Naive B cell (primary cell): ENCODE measurements around the gene DPEP3. TPM values are rescaled to one million over a fixed set of nuclear protein-coding genes. Genes with fewer than 3 reads are reported as not detected.
"Not testable (repeated sequence)": the region's sequence is repeated elsewhere in the genome, so short reads cannot be mapped to it uniquely, and the experiment has no call there.

Experiments used
- ATAC-seq, 2 donors: fragments of 150-1000 bp; cut with Tn5 transposase; 2 replicates each; pipeline ENCODE4 v1.10.0; 2021; ENCODE audit warnings: low read depth in 2 of 2, mild to moderate bottlenecking in 2 of 2, moderate library complexity in 2 of 2
- DNase-seq: peaks from one replicate; pipeline ENCODE4 v3.0.0; 2022
- H3K27ac Mint-ChIP-seq, 6 donors: one replicate each; pipeline ENCODE4 v1.8.0; 2020 to 2022; ENCODE audit warnings: mild to moderate bottlenecking in 6 of 6, mixed read lengths in 6 of 6, moderate library complexity in 5 of 6, inconsistent platforms in 2 of 6
- H3K27me3 Mint-ChIP-seq, 3 donors: one replicate each; pipeline ENCODE4 v1.8.0; 2021 to 2022; ENCODE audit warnings: mixed read lengths in 3 of 3, mild to moderate bottlenecking in 1 of 3
- H3K36me3 Mint-ChIP-seq, 2 donors: one replicate each; pipeline ENCODE4 v1.8.0; 2020 to 2022; ENCODE audit warnings: mixed read lengths in 2 of 2, inconsistent platforms in 1 of 2, mild to moderate bottlenecking in 1 of 2
- H3K4me1 Mint-ChIP-seq, 3 donors: one replicate each; pipeline ENCODE4 v1.8.0; 2020 to 2022; ENCODE audit warnings: mixed read lengths in 3 of 3, inconsistent platforms in 1 of 3, mild to moderate bottlenecking in 1 of 3, moderate library complexity in 1 of 3
- H3K4me3 Mint-ChIP-seq, 8 donors: one replicate each; pipeline ENCODE4 v1.8.0; 2020 to 2022; ENCODE audit warnings: mild to moderate bottlenecking in 8 of 8, mixed read lengths in 8 of 8, moderate library complexity in 8 of 8, inconsistent platforms in 2 of 8
- H3K9me3 Mint-ChIP-seq, 7 donors: one replicate each; pipeline ENCODE4 v1.8.0; 2020 to 2022; ENCODE audit warnings: mixed read lengths in 7 of 7, mild to moderate bottlenecking in 5 of 7, inconsistent platforms in 2 of 7, moderate library complexity in 1 of 7
- polyA plus RNA-seq, 6 donors: library from polyadenylated mRNA; unstranded; fragments of 300-500 nt; fragmentation: Illumina TruSeq; gene quantifications; one replicate each; pipeline ENCODE4 v1.2.3, GENCODE V29; 2021; ENCODE audit warnings: low read depth in 6 of 6

Gene DPEP3
- polyA plus RNA-seq, 6 donors from 2014 or later, result 0.44 to 0.83 (median 0.55) TPM; not detected in 2

GRCh38 chr16:67988675-67989074, 8.4 kb upstream of the DPEP3 start:
- Mint-ChIP-seq H3K9me3 (no peaks in the 10 kb centered on the region), H3K4me1 (peaks cover 35 to 71% (median 49%) of the 10 kb centered on the region in 3 donors), H3K4me3 (no peak overlapping the region), H3K27ac (peak overlapping the region in 3 of 6 donors; percentile 42 to 91 (median 78)), H3K36me3 (no peaks in the 10 kb centered on the region), H3K27me3 (no peaks in the 10 kb centered on the region)
- ATAC-seq (no peak), DNase-seq (no peak)

- Mint-ChIP-seq H3K4me3 (peak overlapping the region in 2 of 8 donors; percentile 39 to 59), H3K4me1 (peaks cover 36 to 71% (median 45%) of the 10 kb centered on the region in 3 donors), H3K36me3 (no peaks in the 10 kb centered on the region), H3K27me3 (no peaks in the 10 kb centered on the region), H3K27ac (peak overlapping the region in 5 of 6 donors; percentile 47 to 89 (median 78)), H3K9me3 (no peaks in the 10 kb centered on the region)
- no peak for ATAC-seq
- no peak for DNase-seq
Measured at GRCh38 chr16:67987460-67988160, 7.3 kb upstream of the DPEP3 start.

GRCh38 chr16:67986949-67987348, 6.7 kb upstream of the DPEP3 start:
- H3K9me3 Mint-ChIP-seq, result no peaks in the 10 kb centered on the region
- H3K4me3 Mint-ChIP-seq, result no peak overlapping the region
- ATAC-seq (no peak), DNase-seq (no peak)
- H3K27ac Mint-ChIP-seq, result peak overlapping the region in 3 of 6 donors; percentile 47 to 80 (median 78)
- H3K36me3 Mint-ChIP-seq, result no peaks in the 10 kb centered on the region
- peaks cover 32 to 67% (median 45%) of the 10 kb centered on the region in 3 donors for H3K4me1 Mint-ChIP-seq
- H3K27me3 Mint-ChIP-seq, result no peaks in the 10 kb centered on the region

- Mint-ChIP-seq H3K36me3 (no peaks in the 10 kb centered on the region), H3K9me3 (no peaks in the 10 kb centered on the region), H3K4me1 (peaks cover 12 to 31% (median 25%) of the 10 kb centered on the region in 3 donors), H3K27ac (peak overlapping the region in 1 of 6 donors; percentile 34), H3K27me3 (no peaks in the 10 kb centered on the region), H3K4me3 (no peak overlapping the region)
- no peak for DNase-seq
- no peak for ATAC-seq
Measured at GRCh38 chr16:67982011-67982696, 1.9 kb upstream of the DPEP3 start.

- no peak for ATAC-seq
- peak overlapping the region in 2 of 6 donors; percentile 37 to 62 for H3K27ac Mint-ChIP-seq
- peak overlapping the region in 1 of 8 donors; percentile 41 for H3K4me3 Mint-ChIP-seq
- peaks cover 0 to 5% (median 1%) of the 10 kb centered on the region in 3 donors for H3K4me1 Mint-ChIP-seq
- no peak for DNase-seq
- H3K27me3 Mint-ChIP-seq, result peaks cover 0 to 6% (median 0%) of the 10 kb centered on the region in 3 donors
- no peaks in the 10 kb centered on the region for H3K36me3 Mint-ChIP-seq
- H3K9me3 Mint-ChIP-seq, result no peaks in the 10 kb centered on the region
Measured at GRCh38 chr16:67977469-67978227, 2.7 kb downstream of the DPEP3 start.

GRCh38 chr16:67977005-67977404, 3.3 kb downstream of the DPEP3 start:
- Mint-ChIP-seq H3K27ac (no peak overlapping the region), H3K27me3 (peaks cover 0 to 6% (median 0%) of the 10 kb centered on the region in 3 donors), H3K36me3 (no peaks in the 10 kb centered on the region), H3K4me1 (no peaks in the 10 kb centered on the region), H3K4me3 (no peak overlapping the region), H3K9me3 (no peaks in the 10 kb centered on the region)
- no peak for DNase-seq
- no peak for ATAC-seq

GRCh38 chr16:67976205-67976604, 4.1 kb downstream of the DPEP3 start:
- Mint-ChIP-seq H3K36me3 (no peaks in the 10 kb centered on the region), H3K27ac (peak overlapping the region in 2 of 6 donors; percentile 16 to 47)

GRCh38 chr16:67975321-67976105, 4.8 kb downstream of the DPEP3 start:
- H3K9me3 Mint-ChIP-seq, result no peaks in the 10 kb centered on the region
- DNase-seq (no peak), ATAC-seq (no peak)
- H3K27ac Mint-ChIP-seq, result peak overlapping the region in 1 of 6 donors; percentile 16
- H3K27me3 Mint-ChIP-seq, result peaks cover 0 to 6% (median 0%) of the 10 kb centered on the region in 3 donors
- no peak overlapping the region for H3K4me3 Mint-ChIP-seq
- no peaks in the 10 kb centered on the region for H3K4me1 Mint-ChIP-seq
- no peaks in the 10 kb centered on the region for H3K36me3 Mint-ChIP-seq

More at GRCh38 chr16:67976205-67976604, 4.1 kb downstream of the DPEP3 start:
- H3K4me1 Mint-ChIP-seq, result no peaks in the 10 kb centered on the region
- H3K9me3 Mint-ChIP-seq, result no peaks in the 10 kb centered on the region
- ATAC-seq, result no peak
- peaks cover 0 to 6% (median 0%) of the 10 kb centered on the region in 3 donors for H3K27me3 Mint-ChIP-seq
- DNase-seq, result no peak
- H3K4me3 Mint-ChIP-seq, result peak overlapping the region in 1 of 8 donors; percentile 44

- H3K36me3 Mint-ChIP-seq, DNase-seq, H3K27me3 Mint-ChIP-seq, ATAC-seq, H3K9me3 Mint-ChIP-seq, H3K4me3 Mint-ChIP-seq: not testable (repeated sequence)
- H3K4me1 Mint-ChIP-seq, result peaks cover 13 to 19% (median 16%) of the 10 kb centered on the region in 3 donors
- H3K27ac Mint-ChIP-seq, result peak overlapping the region in 1 of 6 donors; percentile 32
Measured at GRCh38 chr16:67972285-67972684, 8.0 kb downstream of the DPEP3 start.

- Mint-ChIP-seq H3K27me3 (peaks cover 0 to 1% (median 0%) of the 10 kb centered on the region in 3 donors), H3K4me1 (peaks cover 19 to 23% (median 20%) of the 10 kb centered on the region in 3 donors), H3K9me3 (no peaks in the 10 kb centered on the region), H3K36me3 (no peaks in the 10 kb centered on the region), H3K4me3 (peak overlapping the region in 4 of 8 donors; percentile 5 to 79 (median 44)), H3K27ac (peak overlapping the region in 1 of 6 donors; percentile 88)
- DNase-seq, result no peak
- ATAC-seq, result no peak
Measured at GRCh38 chr16:67971111-67971510, 9.2 kb downstream of the DPEP3 start.

- no peaks in the 10 kb centered on the region for H3K36me3 Mint-ChIP-seq
- no peaks in the 10 kb centered on the region for H3K9me3 Mint-ChIP-seq
- ATAC-seq (peak; percentile 34 to 45), DNase-seq (peak; percentile 30)
- peak overlapping the region in 3 of 6 donors; percentile 69 to 97 (median 85) for H3K27ac Mint-ChIP-seq
- no peaks in the 10 kb centered on the region for H3K27me3 Mint-ChIP-seq
- H3K4me3 Mint-ChIP-seq, result peak overlapping the region; percentile 81 to 97 (median 92)
- H3K4me1 Mint-ChIP-seq, result peaks cover 23 to 39% (median 30%) of the 10 kb centered on the region in 3 donors
Measured at GRCh38 chr16:67969254-67970039, 10.9 kb downstream of the DPEP3 start.
